GM13976 (cell line): ENCODE data around the gene FAM81B.
"Not testable (repeated sequence)": the region's sequence is repeated elsewhere in the genome, so short reads cannot be mapped to it uniquely, and the experiment has no call there.

Experiments used
- DNase-seq: peaks from one replicate; pipeline ENCODE4 v3.0.0; 2012; ENCODE audit warnings: low spot score
- CTCF ChIP-seq: IDR thresholded peaks from 2 replicates; pipeline ENCODE4 v1.5.1; 2012; ENCODE audit warnings: borderline replicate concordance, mild to moderate bottlenecking; ENCODE audit not compliant: insufficient read depth; ENCODE audit errors: extremely low read depth, missing control alignments, control extremely low read depth
- in situ Hi-C: fragments of 300-500 bp; cut with MboI; formaldehyde crosslinking; loops from one replicate; pipeline ENCODE4 v1.12.0; 2022; ENCODE audit warnings: low sequenced_read_pairs, mixed read lengths, inconsistent platforms; ENCODE audit not compliant: unreplicated experiment

Gene FAM81B

GRCh38 chr5:95358848-95359247 is 32.3 kb upstream of the FAM81B start:
- no peak for DNase-seq
- in situ Hi-C loops = no loop called here

DNA sequence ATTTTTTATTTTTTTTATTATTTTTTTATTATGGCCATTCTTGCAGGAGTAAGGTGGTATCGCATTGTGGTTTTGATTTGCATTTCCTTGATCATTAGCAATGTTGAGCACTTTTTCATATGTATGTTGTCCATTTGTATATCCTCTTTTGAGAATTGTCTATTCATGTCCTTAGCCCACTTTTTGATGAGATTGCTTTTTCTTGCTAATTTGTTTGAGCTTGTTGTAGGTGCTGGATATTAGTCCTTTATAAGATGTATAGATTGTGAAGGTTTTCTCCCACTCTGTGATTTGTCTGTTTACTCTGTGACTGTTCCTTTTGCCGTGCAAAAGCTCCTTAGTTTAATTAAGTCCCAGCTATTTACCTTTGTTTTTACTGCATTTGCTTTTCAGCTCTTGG is 30.5 kb upstream of the FAM81B start:
- in situ Hi-C loops, DNase-seq: not testable (repeated sequence)

More at GRCh38 chr5:95358848-95359247, 32.3 kb upstream of the FAM81B start:
- TF ChIP-seq CTCF = no peak

- in situ Hi-C loops = no loop called here
- DNase-seq = no peak
- no peak for TF ChIP-seq CTCF
Measured at GRCh38 chr5:95365302-95366095, 25.7 kb upstream of the FAM81B start.

- DNase-seq = no peak
- TF ChIP-seq CTCF = no peak
- in situ Hi-C loops = no loop called here
Measured at GRCh38 chr5:95369782-95370181, 21.4 kb upstream of the FAM81B start.

DNA sequence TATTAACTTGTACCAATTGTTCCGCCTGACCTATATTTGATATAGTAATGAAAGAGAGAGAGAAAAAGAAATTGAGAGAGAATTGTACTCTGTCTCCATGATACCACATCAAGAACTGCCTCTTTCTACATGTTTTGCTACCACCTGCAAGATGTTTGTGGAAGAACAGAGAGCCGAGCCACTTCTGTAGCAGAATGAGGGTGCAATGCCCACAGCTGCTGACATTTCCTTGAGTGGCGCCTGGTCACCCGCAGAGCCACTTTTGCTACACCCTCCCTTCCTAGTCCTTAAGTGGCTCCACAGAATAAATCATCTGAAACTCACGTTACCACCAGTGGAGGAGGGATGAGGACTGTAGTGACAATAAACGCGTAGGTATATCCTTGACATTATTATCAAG is 17.1 kb upstream of the FAM81B start:
- in situ Hi-C loops = no loop called here
- DNase-seq = no peak
- TF ChIP-seq CTCF = no peak

- no peak for DNase-seq
- in situ Hi-C loops = no loop called here
- TF ChIP-seq CTCF = no peak
Measured at GRCh38 chr5:95375591-95375990, 15.6 kb upstream of the FAM81B start.

GRCh38 chr5:95379133-95379532 is 12.0 kb upstream of the FAM81B start:
- no peak for TF ChIP-seq CTCF
- in situ Hi-C loops = no loop called here

More at GRCh38 chr5:95379133-95379532, 12.0 kb upstream of the FAM81B start:
- DNase-seq = no peak
